ENCODE results near the gene PLCB2.
A peak's percentile ranks its signal among the peaks of the same experiment; 100 is the strongest.

PLCB2 gene

DNA sequence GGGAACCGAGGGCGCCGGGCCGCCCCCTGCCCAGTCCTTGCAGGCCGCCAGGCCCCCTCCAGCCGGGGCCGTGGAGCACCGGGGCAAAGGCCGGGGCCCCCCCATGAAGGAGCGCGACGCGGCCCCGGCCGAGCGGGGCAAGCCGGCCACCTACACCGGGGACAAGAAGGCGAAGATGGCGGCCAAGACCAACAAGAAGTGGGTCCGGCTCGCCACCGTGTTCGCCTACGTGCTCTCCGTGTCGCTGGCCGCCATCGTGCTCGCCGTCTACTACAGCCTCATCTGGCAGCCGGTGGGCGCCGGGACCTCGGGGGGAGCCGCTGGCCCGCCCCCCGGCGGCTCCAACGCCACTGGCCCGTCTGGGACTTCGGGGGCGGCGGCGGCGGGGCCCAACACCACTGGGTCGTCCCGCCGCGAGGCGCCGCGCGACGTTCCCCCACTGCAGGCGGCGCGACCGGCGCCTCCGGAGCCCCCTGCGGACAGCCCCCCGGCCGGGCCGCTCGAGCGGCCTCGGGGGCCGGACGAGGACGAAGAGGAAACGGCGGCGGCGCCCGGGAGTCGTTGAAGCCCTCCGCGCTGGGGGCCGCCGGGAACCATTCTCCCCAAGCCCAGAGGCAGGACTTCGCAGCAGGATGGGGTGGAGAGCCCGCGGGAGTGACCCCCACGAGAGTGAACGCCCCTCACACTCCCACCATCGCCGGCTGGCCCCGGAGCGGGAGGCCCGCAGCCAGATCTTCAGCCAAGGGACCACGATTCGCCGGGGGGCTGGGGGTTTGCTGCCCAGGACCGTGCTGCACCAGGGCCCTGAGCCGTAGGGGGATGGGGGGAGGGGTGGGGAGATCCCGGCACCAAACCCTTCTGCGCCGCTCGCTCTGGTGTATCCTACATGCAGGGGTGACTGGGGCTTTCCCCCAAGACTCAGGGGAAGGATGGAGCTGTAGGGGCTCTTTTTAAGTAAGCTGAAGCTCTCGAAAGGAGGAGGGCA lies 16.5 kb upstream of the PLCB2 start:
- peak overlapping the region; percentile 51 for H3K4me3 ChIP-seq (ENCODE audit: low read depth, low read length)
- H3K79me2 ChIP-seq, result no peaks in the 10 kb centered on the region
- H3K27ac ChIP-seq, result no peak overlapping the region
- TF ChIP-seq, protein P1, sequence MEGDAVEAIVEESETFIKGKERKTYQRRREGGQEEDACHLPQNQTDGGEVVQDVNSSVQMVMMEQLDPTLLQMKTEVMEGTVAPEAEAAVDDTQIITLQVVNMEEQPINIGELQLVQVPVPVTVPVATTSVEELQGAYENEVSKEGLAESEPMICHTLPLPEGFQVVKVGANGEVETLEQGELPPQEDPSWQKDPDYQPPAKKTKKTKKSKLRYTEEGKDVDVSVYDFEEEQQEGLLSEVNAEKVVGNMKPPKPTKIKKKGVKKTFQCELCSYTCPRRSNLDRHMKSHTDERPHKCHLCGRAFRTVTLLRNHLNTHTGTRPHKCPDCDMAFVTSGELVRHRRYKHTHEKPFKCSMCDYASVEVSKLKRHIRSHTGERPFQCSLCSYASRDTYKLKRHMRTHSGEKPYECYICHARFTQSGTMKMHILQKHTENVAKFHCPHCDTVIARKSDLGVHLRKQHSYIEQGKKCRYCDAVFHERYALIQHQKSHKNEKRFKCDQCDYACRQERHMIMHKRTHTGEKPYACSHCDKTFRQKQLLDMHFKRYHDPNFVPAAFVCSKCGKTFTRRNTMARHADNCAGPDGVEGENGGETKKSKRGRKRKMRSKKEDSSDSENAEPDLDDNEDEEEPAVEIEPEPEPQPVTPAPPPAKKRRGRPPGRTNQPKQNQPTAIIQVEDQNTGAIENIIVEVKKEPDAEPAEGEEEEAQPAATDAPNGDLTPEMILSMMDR (IDR thresholded peaks at IDR 0.05), result no peak
- peaks cover 3% of the 10 kb centered on the region for H3K4me1 ChIP-seq
- H3K4me2 ChIP-seq (ENCODE audit: low read length), result peak overlapping the region; percentile 78
- no peak overlapping the region for H3K9ac ChIP-seq
- H3K36me3 ChIP-seq (ENCODE audit: control insufficient read depth, insufficient read depth, low read length), result no peaks in the 10 kb centered on the region
- peak overlapping the region; percentile 50 for H2AFZ ChIP-seq
- H3K9me3 ChIP-seq (ENCODE audit: control insufficient read depth, low read length), result no peaks in the 10 kb centered on the region
- H3K27me3 ChIP-seq (ENCODE audit: control insufficient read depth, insufficient read depth, low read length), result no peaks in the 10 kb centered on the region

DNA sequence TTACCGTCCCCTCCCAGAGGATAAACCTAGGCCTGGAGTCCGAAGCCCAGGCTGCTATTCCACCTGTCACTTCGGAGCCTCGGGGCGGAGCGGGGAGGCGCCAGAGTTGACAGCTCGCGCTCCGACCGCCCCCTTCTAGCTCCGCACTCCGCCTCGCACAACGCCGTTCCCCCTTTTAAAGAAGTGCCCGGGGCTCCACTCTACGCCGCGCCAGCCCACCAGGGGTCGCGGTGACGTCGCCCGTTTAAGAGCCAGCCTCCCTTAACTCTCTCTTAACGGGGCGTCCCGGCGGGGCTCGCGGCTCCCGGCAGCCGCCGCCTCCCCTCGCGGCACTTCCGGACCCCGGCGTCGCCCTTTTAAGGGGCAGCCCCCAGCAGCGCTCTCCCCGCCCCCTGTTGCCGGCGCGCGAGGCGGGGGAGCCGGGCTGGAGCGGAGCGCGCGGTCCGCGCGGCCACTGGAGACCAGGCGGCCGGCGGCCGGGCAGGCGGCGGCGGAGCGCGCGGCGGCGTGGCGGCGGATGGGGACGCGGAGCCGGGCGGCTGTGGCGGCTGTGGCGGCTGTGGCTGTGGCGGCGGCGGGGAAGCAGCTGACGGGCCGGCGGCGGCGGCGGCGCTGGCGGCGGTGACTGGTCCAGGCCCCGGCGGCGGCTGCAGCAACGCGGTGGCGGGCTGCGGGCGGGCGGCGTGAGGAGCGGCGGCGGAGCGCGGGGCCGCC lies 15.7 kb upstream of the PLCB2 start, which contains the start of gene INAFM2:
Gene INAFM2 (plus strand): TSS at position 454 of the 714 bp plus-strand sequence. CDS start 364 bp downstream, outside the sequence.
- Histone ChIP-seq H3K9me3 (ENCODE audit: control insufficient read depth, low read length) (no peaks in the 10 kb centered on the region), H3K4me2 (ENCODE audit: low read length) (peak within 1 kb of the TSS; percentile 78), H3K4me1 (peaks cover 3% of the 10 kb centered on the region), H3K79me2 (no peaks in the 10 kb centered on the region), H3K36me3 (ENCODE audit: control insufficient read depth, insufficient read depth, low read length) (no peaks in the 10 kb centered on the region), H3K27ac (no peak within 1 kb of the TSS), H2AFZ (peak within 1 kb of the TSS; percentile 69), H3K4me3 (ENCODE audit: low read depth, low read length) (peak within 1 kb of the TSS; percentile 51), H3K27me3 (ENCODE audit: control insufficient read depth, insufficient read depth, low read length) (no peaks in the 10 kb centered on the region), H3K9ac (no peak within 1 kb of the TSS)
- TF ChIP-seq, protein P1 (IDR thresholded peaks at IDR 0.05), result peak; percentile 62

DNA sequence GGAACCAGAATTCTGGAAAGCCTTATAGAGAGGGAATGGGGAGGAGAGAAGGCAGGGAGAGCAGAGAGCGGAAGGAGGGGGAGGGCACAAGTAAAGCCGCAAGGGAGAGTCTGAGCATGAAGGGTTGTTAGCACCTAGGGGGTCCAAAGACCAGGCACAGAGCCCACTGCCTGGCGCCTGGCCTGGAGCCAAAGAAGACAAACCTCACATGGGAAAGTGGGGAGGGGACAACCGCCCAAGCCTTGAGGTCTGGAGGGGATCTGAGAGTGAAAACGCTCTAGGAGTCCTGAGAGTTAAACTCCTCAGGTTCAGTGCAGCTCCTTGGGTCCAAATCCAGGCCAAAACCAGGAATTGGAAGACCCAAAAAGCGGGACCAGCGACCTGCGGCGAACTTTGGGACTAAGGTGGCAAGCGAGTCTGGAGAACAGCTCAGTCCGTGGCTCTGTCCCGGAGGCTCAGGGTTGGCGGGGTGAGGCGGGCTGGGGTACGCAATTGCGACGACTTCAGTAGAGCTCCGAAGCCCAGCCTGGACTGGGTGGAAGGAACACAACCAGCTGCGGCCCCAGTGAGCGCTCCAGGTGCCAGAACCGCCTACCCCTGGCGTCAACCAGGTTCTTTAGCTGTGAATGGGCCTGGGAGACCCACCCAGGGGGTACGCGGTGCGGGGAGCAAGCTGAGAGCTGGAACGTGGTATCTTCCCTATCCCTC lies 14.9 kb upstream of the PLCB2 start:
- no peak overlapping the region for H3K9ac ChIP-seq
- no peaks in the 10 kb centered on the region for H3K27me3 ChIP-seq (ENCODE audit: control insufficient read depth, insufficient read depth, low read length)
- TF ChIP-seq, protein P1 (IDR thresholded peaks at IDR 0.05), result no peak
- H3K4me2 ChIP-seq (ENCODE audit: low read length), result peak overlapping the region; percentile 62
- no peaks in the 10 kb centered on the region for H3K9me3 ChIP-seq (ENCODE audit: control insufficient read depth, low read length)
- H3K4me3 ChIP-seq (ENCODE audit: low read depth, low read length), result no peak overlapping the region
- H3K36me3 ChIP-seq (ENCODE audit: control insufficient read depth, insufficient read depth, low read length), result no peaks in the 10 kb centered on the region
- H3K79me2 ChIP-seq, result no peaks in the 10 kb centered on the region
- peak overlapping the region; percentile 69 for H2AFZ ChIP-seq
- H3K4me1 ChIP-seq, result peaks cover 3% of the 10 kb centered on the region
- no peak overlapping the region for H3K27ac ChIP-seq

DNA sequence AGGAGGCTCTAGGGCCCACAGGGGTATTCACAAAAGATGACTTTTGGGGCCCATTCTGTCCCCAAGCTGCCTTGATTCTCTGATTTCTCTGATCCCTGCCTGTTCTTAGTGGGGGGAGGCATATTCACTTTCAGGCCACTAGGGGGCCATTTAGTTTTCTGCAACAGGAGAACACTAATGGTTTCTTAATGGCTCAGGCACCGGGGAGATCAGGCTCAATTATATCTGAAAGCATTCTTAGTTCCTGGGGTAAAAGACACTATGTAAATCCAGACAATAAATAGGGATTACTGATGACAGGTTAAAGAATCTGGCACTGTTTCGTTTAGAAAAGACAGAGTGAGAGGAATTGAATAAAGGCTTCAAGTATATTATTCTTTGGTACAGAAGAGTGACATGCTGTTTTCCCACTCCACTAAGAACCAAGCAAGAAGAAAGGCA lies 13.2 kb upstream of the PLCB2 start:
- TF ChIP-seq, protein P1 (IDR thresholded peaks at IDR 0.05), result peak; percentile 80
- H3K4me3 ChIP-seq (ENCODE audit: low read depth, low read length), result no peak overlapping the region
- H3K27ac ChIP-seq, result no peak overlapping the region

More for the DNA sequence above, 13.2 kb upstream of the PLCB2 start:
- no peaks in the 10 kb centered on the region for H3K36me3 ChIP-seq (ENCODE audit: control insufficient read depth, insufficient read depth, low read length)
- H2AFZ ChIP-seq, result no peak overlapping the region
- H3K27me3 ChIP-seq (ENCODE audit: control insufficient read depth, insufficient read depth, low read length), result no peaks in the 10 kb centered on the region
- no peaks in the 10 kb centered on the region for H3K79me2 ChIP-seq
- no peaks in the 10 kb centered on the region for H3K9me3 ChIP-seq (ENCODE audit: control insufficient read depth, low read length)
- H3K9ac ChIP-seq, result no peak overlapping the region
- H3K4me1 ChIP-seq, result no peaks in the 10 kb centered on the region
- no peak overlapping the region for H3K4me2 ChIP-seq (ENCODE audit: low read length)

Data from parathyroid adenoma (tissue), 2 donors.